ENCODE results near the gene DDX41. TPM values are rescaled to one million over a fixed set of nuclear protein-coding genes. Genes with fewer than 3 reads are reported as not detected.

The DDX41 gene
- polyA plus RNA-seq, 1 experiment: 71.8 TPM

- TF ChIP-seq, protein P1, sequence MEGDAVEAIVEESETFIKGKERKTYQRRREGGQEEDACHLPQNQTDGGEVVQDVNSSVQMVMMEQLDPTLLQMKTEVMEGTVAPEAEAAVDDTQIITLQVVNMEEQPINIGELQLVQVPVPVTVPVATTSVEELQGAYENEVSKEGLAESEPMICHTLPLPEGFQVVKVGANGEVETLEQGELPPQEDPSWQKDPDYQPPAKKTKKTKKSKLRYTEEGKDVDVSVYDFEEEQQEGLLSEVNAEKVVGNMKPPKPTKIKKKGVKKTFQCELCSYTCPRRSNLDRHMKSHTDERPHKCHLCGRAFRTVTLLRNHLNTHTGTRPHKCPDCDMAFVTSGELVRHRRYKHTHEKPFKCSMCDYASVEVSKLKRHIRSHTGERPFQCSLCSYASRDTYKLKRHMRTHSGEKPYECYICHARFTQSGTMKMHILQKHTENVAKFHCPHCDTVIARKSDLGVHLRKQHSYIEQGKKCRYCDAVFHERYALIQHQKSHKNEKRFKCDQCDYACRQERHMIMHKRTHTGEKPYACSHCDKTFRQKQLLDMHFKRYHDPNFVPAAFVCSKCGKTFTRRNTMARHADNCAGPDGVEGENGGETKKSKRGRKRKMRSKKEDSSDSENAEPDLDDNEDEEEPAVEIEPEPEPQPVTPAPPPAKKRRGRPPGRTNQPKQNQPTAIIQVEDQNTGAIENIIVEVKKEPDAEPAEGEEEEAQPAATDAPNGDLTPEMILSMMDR (IDR thresholded peaks at IDR 0.05; ENCODE audit: low read depth, low read length): no peak
- H3K9me3 ChIP-seq (ENCODE audit: control insufficient read depth, insufficient read depth, low read length): no peaks in the 10 kb centered on the region; the same call in 1 of the 2 replicates
- no peak overlapping the region for H3K4me3 ChIP-seq (ENCODE audit: low read depth, low read length)
- DNase-seq (ENCODE audit: low read depth, low spot score): no peak
- CTCF ChIA-PET: interaction anchor here (0.6 to 0.9 kb wide), 3 partner anchors 10 to 895 kb away, joined by 3 to 5 read pairs (median 4); no protein-coding TSS in a partner anchor
- no peak overlapping the region for H3K27ac ChIP-seq (ENCODE audit: low read depth, low read length)
- H3K27me3 ChIP-seq (ENCODE audit: control insufficient read depth, insufficient read depth, low read length): peaks cover 4% of the 10 kb centered on the region
- POLR2A ChIA-PET: no interaction called here
Observed at GRCh38 chr5:177555665-177556064, 38.9 kb upstream of the DDX41 start.

GRCh38 chr5:177555228-177555627 lies 38.5 kb upstream of the DDX41 start:
- peaks cover 4% of the 10 kb centered on the region for H3K27me3 ChIP-seq (ENCODE audit: control insufficient read depth, insufficient read depth, low read length)
- DNase-seq (ENCODE audit: low read depth, low spot score): no peak
- no peak overlapping the region for H3K4me3 ChIP-seq (ENCODE audit: low read depth, low read length)
- no peak overlapping the region for H3K27ac ChIP-seq (ENCODE audit: low read depth, low read length)
- CTCF ChIA-PET: interaction anchor here (0.6 to 0.9 kb wide), 2 partner anchors 10 to 894 kb away, joined by 3 to 4 read pairs; no protein-coding TSS in a partner anchor
- TF ChIP-seq, protein P1 (IDR thresholded peaks at IDR 0.05; ENCODE audit: low read depth, low read length): no peak
- POLR2A ChIA-PET: no interaction called here
- no peaks in the 10 kb centered on the region; the same call in 1 of the 2 replicates for H3K9me3 ChIP-seq (ENCODE audit: control insufficient read depth, insufficient read depth, low read length)

DNA sequence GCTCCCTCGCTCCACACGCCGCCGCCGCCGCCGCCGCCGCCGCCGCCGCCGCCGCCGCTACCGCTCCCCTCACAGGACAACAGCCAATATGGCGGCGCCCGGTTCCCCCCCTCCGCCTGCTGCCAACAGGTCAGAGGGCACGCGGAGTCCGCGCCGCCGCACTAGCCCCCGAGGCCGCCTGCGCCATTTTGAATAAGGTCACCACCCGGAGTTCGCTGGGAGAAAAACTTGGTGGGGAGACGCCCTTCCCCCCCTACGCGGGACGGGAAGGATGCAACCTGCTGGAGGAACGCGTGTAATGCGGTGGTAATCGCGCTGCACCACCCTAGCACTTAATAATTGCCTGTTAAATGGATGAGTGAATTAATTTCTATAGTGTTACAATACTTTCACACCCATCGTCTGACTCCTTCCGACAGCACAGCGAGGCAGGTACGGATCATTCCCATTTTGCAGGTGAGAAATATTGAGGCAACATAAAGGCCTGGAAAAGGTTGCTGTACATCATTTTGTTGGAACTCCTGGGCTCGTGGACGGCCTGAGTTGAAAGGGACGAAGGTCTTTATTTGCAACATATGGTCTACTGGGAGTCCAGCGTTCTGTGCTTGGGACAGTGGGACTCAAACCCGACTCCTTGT lies 37.8 kb upstream of the DDX41 start, which contains the start of gene FAM193B:
TSS of gene FAM193B (minus strand) at position 90 of the 638 bp plus-strand sequence. CDS start 105 bp downstream, outside the sequence.
- no peaks in the 10 kb centered on the region; the same call in 1 of the 2 replicates for H3K9me3 ChIP-seq (ENCODE audit: control insufficient read depth, insufficient read depth, low read length)
- H3K4me3 ChIP-seq (ENCODE audit: low read depth, low read length): peak within 1 kb of the TSS; percentile 86
- H3K27me3 ChIP-seq (ENCODE audit: control insufficient read depth, insufficient read depth, low read length): peaks cover 4% of the 10 kb centered on the region
- peak; percentile 72 for DNase-seq (ENCODE audit: low read depth, low spot score)
- TF ChIP-seq, protein P1 (IDR thresholded peaks at IDR 0.05; ENCODE audit: low read depth, low read length): peak; percentile 49
- ChIA-PET POLR2A (interaction anchor here (0.9 to 1.7 kb wide), 3 partner anchors 9 to 57 kb away, joined by 3 to 11 read pairs (median 4); partner anchors contain the start of gene PDLIM7), CTCF (interaction anchor here (0.9 kb wide), 1 partner anchor 894 kb away, joined by 4 read pairs; no protein-coding TSS in a partner anchor)
- H3K27ac ChIP-seq (ENCODE audit: low read depth, low read length): peak within 1 kb of the TSS; percentile 21

DNA sequence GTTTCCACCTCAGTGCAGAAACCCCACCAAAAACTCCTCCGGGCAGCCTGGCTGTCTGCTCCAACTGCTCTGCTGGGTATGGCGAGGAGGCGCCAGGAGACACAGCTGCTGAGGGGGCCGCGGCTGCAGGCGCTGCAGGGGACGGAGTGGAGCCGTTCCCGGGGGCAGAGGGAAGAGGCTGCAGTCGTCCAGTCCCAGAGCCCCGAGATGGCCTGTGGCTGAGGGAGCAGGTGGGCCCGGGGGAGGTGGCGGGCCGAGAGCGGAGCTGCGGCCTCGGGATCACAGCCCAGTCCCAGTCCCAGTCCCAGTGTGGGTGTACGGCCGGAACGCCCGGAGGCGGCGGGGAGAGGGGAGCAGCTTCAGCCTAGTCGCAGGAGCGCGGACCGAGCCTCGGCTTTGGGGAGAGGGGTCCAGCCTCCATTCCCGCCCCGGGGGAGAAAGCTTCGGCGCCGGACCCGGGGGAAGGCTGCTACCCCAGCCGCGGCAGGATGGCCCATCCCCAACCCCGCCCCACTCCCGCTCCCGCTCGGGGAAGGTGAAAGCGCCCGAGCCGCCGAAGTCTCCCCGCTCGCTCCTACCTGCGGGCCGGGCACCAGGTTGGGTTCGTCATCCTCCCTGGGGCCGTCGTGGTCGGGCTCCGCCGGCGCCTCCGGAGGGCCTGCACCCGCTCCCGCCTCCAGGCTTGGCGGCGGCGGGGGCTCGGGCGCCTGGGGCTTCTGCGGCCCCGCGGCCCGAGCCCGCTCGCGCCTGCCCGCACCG lies 37.1 kb upstream of the DDX41 start:
- Histone ChIP-seq H3K4me3 (ENCODE audit: low read depth, low read length) (peak overlapping the region; percentile 86), H3K9me3 (ENCODE audit: control insufficient read depth, insufficient read depth, low read length) (no peaks in the 10 kb centered on the region; the same call in 1 of the 2 replicates), H3K27ac (ENCODE audit: low read depth, low read length) (no peak overlapping the region), H3K27me3 (ENCODE audit: control insufficient read depth, insufficient read depth, low read length) (peaks cover 4% of the 10 kb centered on the region)
- ChIA-PET CTCF (no interaction called here), POLR2A (interaction anchor here (0.9 to 1.7 kb wide), 4 partner anchors 8 to 56 kb away, joined by 3 to 11 read pairs (median 4); partner anchors contain the start of gene PDLIM7)
- no peak for DNase-seq (ENCODE audit: low read depth, low spot score)
- TF ChIP-seq, protein P1 (IDR thresholded peaks at IDR 0.05; ENCODE audit: low read depth, low read length): no peak

All from AG04450 (cell line).